Activated CD4-positive, alpha-beta T cell treated with anti-CD3 and anti-CD28 coated beads, Interleukin-2, amount 10 ng/mL, durations not matched to agents 24 days and 14 days (primary cell): Measurements from ENCODE around the gene EPHA1. TPM values are rescaled to one million over a fixed set of nuclear protein-coding genes. Genes with fewer than 3 reads are reported as not detected.

Experiments used
- DNase-seq: peaks from one replicate; pipeline ENCODE4 v3.0.0; 2022
- H3K27ac Mint-ChIP-seq: one replicate; pipeline ENCODE4 v1.8.0; 2022; ENCODE audit warnings: mild to moderate bottlenecking, mixed read lengths
- H3K27me3 Mint-ChIP-seq: one replicate; pipeline ENCODE4 v1.8.0; 2022; ENCODE audit warnings: mixed read lengths
- H3K36me3 Mint-ChIP-seq: one replicate; pipeline ENCODE4 v1.8.0; 2022; ENCODE audit warnings: low read depth, mild to moderate bottlenecking, mixed read lengths
- H3K4me1 Mint-ChIP-seq: one replicate; pipeline ENCODE4 v1.8.0; 2021; ENCODE audit warnings: mixed read lengths
- H3K4me3 Mint-ChIP-seq: one replicate; pipeline ENCODE4 v1.8.0; 2022; ENCODE audit warnings: mild to moderate bottlenecking, moderate library complexity, mixed read lengths
- H3K9me3 Mint-ChIP-seq: one replicate; pipeline ENCODE4 v1.8.0; 2021; ENCODE audit warnings: mixed read lengths
- intact Hi-C: fragments of 100-400 bp; cut with micrococcal nuclease; formaldehyde crosslinking; loops from one replicate; pipeline ENCODE4 v1.15.1; 2023
- total RNA-seq: library from RNA; stranded (reverse); gene quantifications from 2 replicates; pipeline ENCODE4 v1.2.3, GENCODE V29; 2022

Gene EPHA1
- total RNA-seq, 1 donor from 2014 or later = 0.09 TPM

DNA sequence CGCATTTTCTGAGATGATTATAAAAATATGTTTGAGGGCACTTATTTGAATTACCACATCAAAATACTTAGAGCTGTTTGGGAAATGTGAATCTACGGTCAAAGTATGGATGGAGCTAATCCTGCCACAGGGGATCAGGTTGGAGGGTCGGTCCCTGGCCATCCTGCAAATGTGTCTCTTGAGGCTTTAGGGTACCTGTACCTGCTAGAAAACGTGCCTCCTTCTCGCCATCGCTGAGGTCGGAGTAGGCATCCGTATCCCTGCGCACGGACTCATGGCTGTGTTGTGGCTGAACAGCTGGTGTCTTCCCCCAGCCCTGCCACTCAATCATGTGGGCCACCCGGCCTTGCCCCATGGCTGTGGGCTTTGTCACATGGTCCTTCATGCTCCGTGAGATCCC lies 50.0 kb downstream of the EPHA1 start:
- intact Hi-C loops = no loop called here
- H3K9me3 Mint-ChIP-seq = no peaks in the 10 kb centered on the region
- H3K4me3 Mint-ChIP-seq = no peak overlapping the region
- no peak for DNase-seq
- H3K27ac Mint-ChIP-seq = no peak overlapping the region
- H3K4me1 Mint-ChIP-seq = peaks cover 9% of the 10 kb centered on the region
- H3K36me3 Mint-ChIP-seq = no peaks in the 10 kb centered on the region
- peaks cover 43% of the 10 kb centered on the region for H3K27me3 Mint-ChIP-seq

DNA sequence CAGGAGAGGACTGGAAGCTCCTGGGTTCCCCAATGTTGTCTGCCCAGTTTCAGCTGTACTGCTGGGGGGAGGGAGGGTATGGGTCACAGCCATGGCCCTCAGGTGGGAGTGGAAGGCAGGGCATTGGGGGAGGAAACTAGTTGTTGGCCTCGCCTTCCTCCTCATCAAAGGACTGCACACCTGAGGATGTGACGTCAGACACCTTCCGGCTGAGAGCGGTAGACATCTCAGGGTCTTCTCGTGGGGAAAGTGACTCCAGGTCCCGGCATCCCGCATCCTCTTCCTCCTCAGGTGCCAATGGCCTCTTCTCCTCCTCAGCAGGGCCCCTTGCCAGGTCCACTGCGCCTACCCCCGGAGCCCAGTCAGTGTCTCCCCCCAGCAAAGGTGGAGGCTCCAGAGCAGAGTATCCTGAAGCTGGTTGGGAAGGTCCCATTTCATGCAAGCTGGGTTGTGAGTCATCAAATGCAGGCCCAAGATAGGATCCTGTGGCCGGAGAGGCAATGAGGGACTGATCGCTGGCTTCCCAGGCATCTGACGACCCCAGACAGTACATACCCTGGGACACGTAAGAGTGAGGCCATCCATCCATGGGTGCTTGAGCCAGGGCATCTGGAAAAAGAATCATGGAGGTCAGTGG lies 52.1 kb downstream of the EPHA1 start:
- peaks cover 7% of the 10 kb centered on the region for H3K4me1 Mint-ChIP-seq
- no peaks in the 10 kb centered on the region for H3K9me3 Mint-ChIP-seq
- DNase-seq = no peak
- no peaks in the 10 kb centered on the region for H3K36me3 Mint-ChIP-seq
- intact Hi-C loops = no loop called here
- H3K4me3 Mint-ChIP-seq = no peak overlapping the region
- H3K27me3 Mint-ChIP-seq = peaks cover 35% of the 10 kb centered on the region
- H3K27ac Mint-ChIP-seq = no peak overlapping the region

DNA sequence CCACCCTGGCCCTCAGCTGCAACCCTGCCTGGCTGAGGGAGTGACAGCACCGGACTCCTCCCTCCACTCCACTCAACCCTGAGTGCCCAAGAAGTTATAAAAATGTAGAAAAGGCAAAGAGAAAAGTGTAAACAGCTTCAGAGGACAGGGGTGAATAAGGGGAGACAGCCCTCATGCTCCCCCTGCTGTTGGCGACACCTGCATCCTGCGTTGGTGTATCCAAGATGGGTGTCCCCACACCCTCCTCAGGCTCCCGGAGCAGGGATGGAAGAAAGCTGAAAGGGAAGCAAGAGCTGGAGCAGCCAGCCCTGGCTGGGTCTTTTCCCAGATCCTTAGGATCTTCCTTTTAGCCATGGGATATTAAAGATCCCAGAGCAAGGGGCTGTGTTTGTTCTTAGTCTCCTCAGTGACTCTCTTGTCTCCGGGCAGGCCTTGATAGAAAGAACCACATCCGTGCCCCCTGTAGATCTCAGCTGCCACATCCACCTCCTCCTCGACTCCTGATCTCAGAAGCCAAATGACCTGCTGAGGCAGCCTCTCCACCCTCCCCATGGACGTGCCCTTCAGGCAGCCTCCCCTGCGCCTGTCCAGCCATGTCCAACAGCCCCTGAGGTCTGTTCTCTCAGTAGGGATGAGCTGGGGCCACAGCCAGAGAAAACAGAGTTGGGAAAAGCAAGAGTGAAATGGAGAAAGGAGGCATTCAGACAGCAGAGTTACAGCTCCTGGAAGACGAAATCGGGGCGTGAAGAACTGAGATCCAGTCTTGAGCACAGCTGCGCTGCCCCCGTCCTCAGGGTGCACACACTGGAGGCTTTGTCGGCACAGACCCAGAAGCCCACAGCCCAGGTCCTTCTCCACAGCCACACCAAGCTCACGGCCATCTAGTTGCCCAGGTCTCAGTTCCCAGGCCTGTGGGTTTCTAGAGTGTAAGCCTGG lies 52.9 kb downstream of the EPHA1 start:
- no peaks in the 10 kb centered on the region for H3K36me3 Mint-ChIP-seq

DNA sequence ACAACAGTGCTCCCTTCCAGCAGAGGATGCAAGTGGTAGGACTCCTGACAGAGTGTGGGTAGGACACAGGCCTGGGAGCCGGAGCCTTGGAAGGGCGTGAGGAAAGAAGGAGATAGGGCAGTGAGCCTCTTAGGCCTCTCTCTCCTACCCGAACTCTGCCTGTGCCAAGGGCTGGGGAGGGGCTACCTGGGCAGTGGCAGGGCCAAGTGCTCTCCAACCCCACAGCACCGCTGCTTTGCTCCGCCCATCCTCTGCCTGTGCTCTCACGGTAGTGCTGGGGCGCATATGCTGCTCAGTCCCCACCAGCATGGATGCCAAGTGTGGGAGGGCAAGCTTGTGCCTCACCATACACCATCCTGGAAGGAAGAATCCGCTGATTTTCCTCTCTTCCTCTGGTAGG lies 53.7 kb downstream of the EPHA1 start:
- Mint-ChIP-seq H3K9me3 (no peaks in the 10 kb centered on the region), H3K4me3 (no peak overlapping the region), H3K27ac (no peak overlapping the region), H3K36me3 (no peaks in the 10 kb centered on the region), H3K27me3 (peaks cover 20% of the 10 kb centered on the region), H3K4me1 (peaks cover 2% of the 10 kb centered on the region)
- no peak for DNase-seq
- intact Hi-C loops = no loop called here

More for the DNA sequence above, 52.9 kb downstream of the EPHA1 start:
- peaks cover 27% of the 10 kb centered on the region for H3K27me3 Mint-ChIP-seq
- H3K27ac Mint-ChIP-seq = no peak overlapping the region
- no peak for DNase-seq
- intact Hi-C loops = no loop called here
- H3K4me3 Mint-ChIP-seq = no peak overlapping the region
- no peaks in the 10 kb centered on the region for H3K9me3 Mint-ChIP-seq
- peaks cover 5% of the 10 kb centered on the region for H3K4me1 Mint-ChIP-seq

DNA sequence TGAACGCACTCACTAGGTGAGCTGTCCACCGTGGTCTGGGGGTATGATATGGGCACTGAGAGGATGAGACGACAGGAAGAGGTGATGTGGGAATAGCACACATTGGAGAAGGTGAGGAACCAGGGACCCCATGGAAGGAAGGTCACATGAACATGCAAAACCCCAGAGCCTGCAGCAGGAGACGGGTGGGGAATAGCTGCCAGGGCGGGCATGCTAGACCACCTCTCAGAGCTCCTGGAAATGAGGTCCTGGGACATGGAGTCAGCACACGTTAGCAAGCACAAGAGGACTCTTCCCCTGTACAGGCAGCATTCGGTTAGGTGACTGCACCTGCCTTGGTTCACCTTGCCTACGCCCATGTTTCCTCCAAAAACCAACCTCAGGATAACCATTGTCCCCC lies 54.3 kb downstream of the EPHA1 start:
- Mint-ChIP-seq H3K27ac (no peak overlapping the region), H3K36me3 (no peaks in the 10 kb centered on the region), H3K4me3 (no peak overlapping the region), H3K4me1 (peaks cover 2% of the 10 kb centered on the region), H3K9me3 (no peaks in the 10 kb centered on the region), H3K27me3 (peaks cover 20% of the 10 kb centered on the region)
- no peak for DNase-seq
- intact Hi-C loops = no loop called here

DNA sequence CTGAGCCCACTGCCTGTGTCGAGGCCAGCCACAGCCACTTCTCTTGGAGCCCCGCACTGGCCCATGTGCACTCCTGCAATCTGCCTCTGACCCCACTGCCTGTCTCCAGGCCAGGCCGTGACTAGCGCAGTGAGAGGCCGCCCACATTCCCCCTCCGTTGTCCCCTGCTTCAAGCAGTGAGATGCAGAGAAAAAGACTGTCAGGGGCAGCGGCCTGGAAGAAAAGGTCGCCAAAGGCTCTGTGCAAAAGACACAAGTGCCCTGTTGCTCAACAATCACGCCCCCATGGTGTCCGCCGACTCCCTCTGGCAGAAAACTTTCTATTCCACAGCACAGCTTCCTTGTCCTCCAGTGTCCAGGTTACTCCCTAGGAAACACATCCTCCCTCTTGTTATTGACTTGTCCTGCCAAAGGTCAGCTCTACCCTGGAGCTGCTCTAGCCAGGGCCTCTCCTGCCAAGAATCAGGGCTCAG lies 56.1 kb downstream of the EPHA1 start:
- Mint-ChIP-seq H3K27me3 (peaks cover 24% of the 10 kb centered on the region), H3K4me3 (no peak overlapping the region), H3K36me3 (no peaks in the 10 kb centered on the region), H3K4me1 (peaks cover 8% of the 10 kb centered on the region), H3K27ac (no peak overlapping the region), H3K9me3 (no peaks in the 10 kb centered on the region)
- no peak for DNase-seq
- intact Hi-C loops = no loop called here

DNA sequence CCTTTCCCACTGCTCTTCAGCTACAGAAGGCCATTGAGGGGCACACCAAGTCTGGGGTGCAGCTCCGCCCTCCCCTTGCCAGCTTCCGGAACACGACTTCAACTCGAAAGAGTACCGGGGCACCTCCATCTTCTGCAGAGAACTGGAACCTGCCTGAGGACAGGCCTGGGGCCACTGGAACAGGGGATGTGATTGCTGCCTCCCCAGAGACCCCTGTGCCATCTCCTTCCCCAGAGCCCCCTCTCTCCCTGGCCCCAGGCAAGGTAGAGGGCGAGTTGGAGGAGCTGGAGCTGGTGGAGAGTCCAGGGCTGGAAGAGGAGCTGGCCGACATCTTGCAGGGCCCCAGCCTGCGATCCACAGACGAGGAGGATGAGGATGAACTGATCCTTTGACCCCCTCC lies 57.1 kb downstream of the EPHA1 start:
- DNase-seq = no peak
- Mint-ChIP-seq H3K4me1 (peaks cover 11% of the 10 kb centered on the region), H3K36me3 (no peaks in the 10 kb centered on the region), H3K27ac (no peak overlapping the region), H3K4me3 (no peak overlapping the region), H3K27me3 (peaks cover 31% of the 10 kb centered on the region), H3K9me3 (no peaks in the 10 kb centered on the region)
- intact Hi-C loops = no loop called here

DNA sequence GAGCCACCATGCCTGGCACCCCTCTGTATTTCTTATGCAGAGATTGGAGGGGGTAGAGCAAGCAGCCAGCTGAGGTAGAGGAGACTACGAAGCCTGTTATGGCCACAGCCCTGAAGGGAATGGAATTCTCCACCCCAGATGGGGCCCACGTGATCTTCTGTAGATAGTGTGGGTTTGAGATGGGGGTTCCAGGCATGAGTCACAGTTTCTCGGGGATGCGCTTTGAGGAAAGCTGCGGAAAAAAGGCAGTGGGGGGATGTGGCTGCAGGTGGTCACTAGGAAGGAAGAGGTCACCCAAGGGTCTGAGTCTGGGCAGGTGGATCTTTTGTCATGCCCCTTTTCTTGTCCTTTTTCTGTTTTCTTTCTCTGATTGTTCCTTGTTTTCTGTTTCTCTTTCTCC lies 57.6 kb downstream of the EPHA1 start:
- Mint-ChIP-seq H3K27ac (no peak overlapping the region), H3K27me3 (peaks cover 36% of the 10 kb centered on the region), H3K4me1 (peaks cover 11% of the 10 kb centered on the region), H3K36me3 (no peaks in the 10 kb centered on the region), H3K9me3 (no peaks in the 10 kb centered on the region), H3K4me3 (no peak overlapping the region)
- intact Hi-C loops = no loop called here
- DNase-seq = no peak

DNA sequence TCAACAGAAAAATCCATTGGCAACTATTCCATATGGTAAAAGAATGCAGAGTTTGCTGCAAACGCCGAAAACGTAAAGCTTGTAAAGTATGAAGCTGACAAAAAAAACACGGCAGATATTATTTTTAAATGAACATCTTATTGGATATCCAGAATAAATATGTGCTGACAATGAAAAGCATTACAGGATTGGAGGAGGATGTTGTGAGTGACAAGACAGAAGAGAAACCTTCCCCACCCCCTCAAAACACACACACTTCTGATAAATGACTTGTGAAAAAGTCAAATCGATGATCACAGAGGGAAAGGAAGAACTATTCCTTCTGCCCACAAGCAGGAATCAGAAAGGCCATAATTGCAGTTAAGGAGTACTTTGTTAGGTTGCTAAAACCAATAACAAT lies 60.7 kb downstream of the EPHA1 start:
- Mint-ChIP-seq H3K27ac (no peak overlapping the region), H3K27me3 (peaks cover 45% of the 10 kb centered on the region), H3K36me3 (no peaks in the 10 kb centered on the region), H3K4me3 (no peak overlapping the region), H3K9me3 (no peaks in the 10 kb centered on the region), H3K4me1 (peaks cover 20% of the 10 kb centered on the region)
- intact Hi-C loops = loop anchor here (5.0 kb wide), 1 partner anchor 34 kb away; the partner anchor contains the start of gene ZYX
- DNase-seq = no peak

DNA sequence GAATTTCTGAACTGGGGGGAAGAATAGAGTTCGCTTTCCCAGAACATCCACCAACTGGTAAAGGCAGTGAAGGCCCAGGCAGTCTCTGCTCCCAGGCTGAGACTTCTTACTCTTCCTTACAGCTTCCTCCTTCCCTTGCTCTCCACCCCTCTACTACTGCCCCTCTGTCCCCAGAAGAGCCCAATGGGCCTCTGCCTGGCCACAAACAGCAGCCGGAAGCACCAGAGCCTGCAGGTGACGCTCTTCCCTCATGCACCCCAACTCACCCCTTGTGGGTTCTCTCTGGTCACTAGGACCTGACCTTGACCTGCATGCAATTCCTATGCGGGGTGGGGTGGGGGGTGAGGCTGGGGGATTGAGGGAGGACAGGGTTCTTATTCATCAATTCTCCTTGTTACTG lies 62.6 kb downstream of the EPHA1 start:
- Mint-ChIP-seq H3K4me3 (no peak overlapping the region), H3K36me3 (no peaks in the 10 kb centered on the region), H3K27ac (no peak overlapping the region), H3K9me3 (no peaks in the 10 kb centered on the region), H3K27me3 (peaks cover 50% of the 10 kb centered on the region), H3K4me1 (peaks cover 18% of the 10 kb centered on the region)
- no peak for DNase-seq
- intact Hi-C loops = loop anchor here (5.0 kb wide), 1 partner anchor 36 kb away; the partner anchor contains the start of gene ZYX

DNA sequence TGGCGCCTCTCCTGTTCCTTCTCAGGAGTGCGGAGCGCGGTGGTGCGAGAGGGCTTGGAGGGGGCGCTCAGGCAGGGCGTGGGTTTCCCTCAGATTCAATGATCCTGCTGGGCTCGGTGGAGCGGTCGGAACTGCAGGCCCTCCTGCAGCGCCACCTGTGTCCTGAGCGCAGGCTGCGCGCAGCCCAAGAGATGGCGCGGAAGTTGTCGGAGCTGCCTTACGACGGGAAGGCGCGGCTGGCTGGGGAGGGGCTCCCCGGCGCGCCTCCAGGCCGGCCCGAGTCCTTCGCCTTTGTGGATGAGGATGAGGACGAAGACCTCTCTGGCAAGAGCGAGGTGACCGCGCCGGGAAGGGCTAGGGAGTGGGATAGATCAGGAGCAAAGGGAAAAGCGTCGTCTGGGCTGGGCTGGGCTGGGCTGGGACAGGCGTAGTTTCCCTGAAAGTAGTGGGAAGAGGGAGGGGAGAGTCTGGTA lies 63.2 kb downstream of the EPHA1 start:
- Mint-ChIP-seq H3K27ac (peak overlapping the region; percentile 52), H3K4me1 (peaks cover 18% of the 10 kb centered on the region), H3K27me3 (peaks cover 50% of the 10 kb centered on the region), H3K4me3 (peak overlapping the region; percentile 77), H3K36me3 (no peaks in the 10 kb centered on the region), H3K9me3 (no peaks in the 10 kb centered on the region)
- intact Hi-C loops = loop anchor here (1.0 to 5.0 kb wide), 2 partner anchors 37 to 105 kb away; partner anchors contain the start of gene ZYX
- DNase-seq = peak; percentile 90

DNA sequence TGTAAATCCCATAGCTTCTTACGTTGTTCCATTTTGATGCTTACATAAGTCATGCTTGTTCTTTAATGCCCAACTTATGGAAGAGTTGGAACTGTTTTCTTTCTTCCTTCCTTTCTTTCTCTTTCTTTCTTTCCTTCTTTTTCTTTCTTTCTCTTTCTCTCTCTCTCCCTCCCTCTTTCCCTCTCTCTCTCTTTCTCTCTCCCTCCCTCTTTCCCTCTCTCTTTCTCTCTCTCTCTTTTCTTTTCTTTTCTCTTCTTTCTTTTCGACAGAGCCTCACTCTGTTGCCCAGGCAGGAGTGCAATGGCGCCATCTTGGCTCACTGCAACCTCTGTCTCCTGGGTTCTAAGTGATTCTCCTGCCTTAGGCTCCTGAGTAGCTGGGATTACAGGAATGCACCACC lies 65.1 kb downstream of the EPHA1 start:
- no peaks in the 10 kb centered on the region for H3K36me3 Mint-ChIP-seq
- H3K4me3 Mint-ChIP-seq = no peak overlapping the region
- peaks cover 55% of the 10 kb centered on the region for H3K27me3 Mint-ChIP-seq
- no peaks in the 10 kb centered on the region for H3K9me3 Mint-ChIP-seq
- no peak overlapping the region for H3K27ac Mint-ChIP-seq
- H3K4me1 Mint-ChIP-seq = peaks cover 18% of the 10 kb centered on the region
- no peak for DNase-seq
- intact Hi-C loops = no loop called here

DNA sequence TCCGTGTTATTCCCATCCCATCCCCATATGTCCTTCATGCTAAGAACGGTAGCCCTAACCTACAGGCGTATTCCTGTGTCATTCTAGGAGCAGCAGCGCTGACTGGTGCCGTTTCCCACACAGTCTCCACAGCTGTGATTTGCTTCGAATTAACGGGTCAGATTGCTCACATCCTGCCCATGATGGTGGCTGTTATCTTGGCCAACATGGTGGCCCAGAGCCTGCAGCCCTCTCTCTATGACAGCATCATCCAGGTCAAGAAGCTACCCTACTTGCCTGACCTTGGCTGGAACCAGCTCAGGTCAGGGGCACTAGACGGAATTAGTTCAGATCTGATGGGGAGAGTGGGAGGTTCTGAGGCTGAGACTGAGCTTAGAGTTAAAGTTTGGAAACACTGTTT lies 66.8 kb downstream of the EPHA1 start:
- no peak for DNase-seq
- Mint-ChIP-seq H3K9me3 (no peaks in the 10 kb centered on the region), H3K4me3 (no peak overlapping the region), H3K27ac (no peak overlapping the region), H3K4me1 (peaks cover 11% of the 10 kb centered on the region), H3K36me3 (no peaks in the 10 kb centered on the region), H3K27me3 (peaks cover 51% of the 10 kb centered on the region)
- intact Hi-C loops = no loop called here
